Transverse colon (tissue), 3 donors: Measurements from ENCODE around the gene RFTN1.

Experiments used
- POLR2A ChIP-seq: fragments of 450-650 bp; IDR thresholded peaks from one replicate; pipeline ENCODE4 v1.6.1; 2016; ENCODE audit warnings: antibody characterized with exemption, mild to moderate bottlenecking, moderate library complexity
- TF ChIP-seq, protein P1 (sequence below), 5 experiments: fragments of 200-600 bp in 3 of 5; fragments of 450-650 bp in 2 of 5; sonication (generic) in 3 of 5; IDR thresholded peaks; 1 replicate in 2 of 5; 2 replicates in 3 of 5; pipeline ENCODE4 v1.5.1; 2016 to 2017; ENCODE audit warnings: antibody characterized with exemption in 5 of 5, inconsistent platforms in 3 of 5, mild to moderate bottlenecking in 2 of 5, moderate library complexity in 1 of 5

DNA sequence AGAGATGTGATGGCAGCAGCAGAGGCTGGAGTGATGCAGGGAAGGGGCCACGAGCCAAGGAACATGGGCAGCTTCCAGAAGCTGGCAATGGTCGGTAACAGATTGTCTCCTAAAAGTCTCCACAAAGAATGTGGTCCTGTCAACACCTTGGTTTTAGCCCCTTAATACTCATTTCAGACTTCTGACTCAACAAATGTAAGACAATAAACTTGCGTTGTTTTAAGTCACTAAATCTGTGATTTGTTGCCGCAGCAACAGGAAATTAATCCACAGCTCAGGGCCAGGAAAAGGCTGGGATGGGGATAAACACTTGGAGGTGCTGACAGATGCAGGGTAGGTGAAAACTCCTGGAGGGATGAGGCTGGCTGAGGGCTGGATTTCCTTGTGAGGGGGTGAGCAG lies 178.6 kb downstream of the RFTN1 start:
- TF ChIP-seq POLR2A: no peak
- TF ChIP-seq, protein P1, sequence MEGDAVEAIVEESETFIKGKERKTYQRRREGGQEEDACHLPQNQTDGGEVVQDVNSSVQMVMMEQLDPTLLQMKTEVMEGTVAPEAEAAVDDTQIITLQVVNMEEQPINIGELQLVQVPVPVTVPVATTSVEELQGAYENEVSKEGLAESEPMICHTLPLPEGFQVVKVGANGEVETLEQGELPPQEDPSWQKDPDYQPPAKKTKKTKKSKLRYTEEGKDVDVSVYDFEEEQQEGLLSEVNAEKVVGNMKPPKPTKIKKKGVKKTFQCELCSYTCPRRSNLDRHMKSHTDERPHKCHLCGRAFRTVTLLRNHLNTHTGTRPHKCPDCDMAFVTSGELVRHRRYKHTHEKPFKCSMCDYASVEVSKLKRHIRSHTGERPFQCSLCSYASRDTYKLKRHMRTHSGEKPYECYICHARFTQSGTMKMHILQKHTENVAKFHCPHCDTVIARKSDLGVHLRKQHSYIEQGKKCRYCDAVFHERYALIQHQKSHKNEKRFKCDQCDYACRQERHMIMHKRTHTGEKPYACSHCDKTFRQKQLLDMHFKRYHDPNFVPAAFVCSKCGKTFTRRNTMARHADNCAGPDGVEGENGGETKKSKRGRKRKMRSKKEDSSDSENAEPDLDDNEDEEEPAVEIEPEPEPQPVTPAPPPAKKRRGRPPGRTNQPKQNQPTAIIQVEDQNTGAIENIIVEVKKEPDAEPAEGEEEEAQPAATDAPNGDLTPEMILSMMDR (IDR thresholded peaks at IDR 0.05): no peak
